AG09319 (cell line): ENCODE measurements around the gene GRID1.

Experiments
- DNase-seq: peaks from one replicate; pipeline ENCODE4 v3.0.0-alpha.2; 2010; ENCODE audit warnings: low read depth; ENCODE audit errors: extremely low read depth
- TF ChIP-seq, protein P1 (sequence below): IDR thresholded peaks from 2 replicates; pipeline ENCODE4 v1.5.1; 2011; ENCODE audit warnings: low read depth, mild to moderate bottlenecking, inconsistent platforms, low read length, moderate library complexity

The GRID1 gene

GRCh38 chr10:86362586-86363183, 3.9 kb downstream of the GRID1 start:
- TF ChIP-seq, protein P1, sequence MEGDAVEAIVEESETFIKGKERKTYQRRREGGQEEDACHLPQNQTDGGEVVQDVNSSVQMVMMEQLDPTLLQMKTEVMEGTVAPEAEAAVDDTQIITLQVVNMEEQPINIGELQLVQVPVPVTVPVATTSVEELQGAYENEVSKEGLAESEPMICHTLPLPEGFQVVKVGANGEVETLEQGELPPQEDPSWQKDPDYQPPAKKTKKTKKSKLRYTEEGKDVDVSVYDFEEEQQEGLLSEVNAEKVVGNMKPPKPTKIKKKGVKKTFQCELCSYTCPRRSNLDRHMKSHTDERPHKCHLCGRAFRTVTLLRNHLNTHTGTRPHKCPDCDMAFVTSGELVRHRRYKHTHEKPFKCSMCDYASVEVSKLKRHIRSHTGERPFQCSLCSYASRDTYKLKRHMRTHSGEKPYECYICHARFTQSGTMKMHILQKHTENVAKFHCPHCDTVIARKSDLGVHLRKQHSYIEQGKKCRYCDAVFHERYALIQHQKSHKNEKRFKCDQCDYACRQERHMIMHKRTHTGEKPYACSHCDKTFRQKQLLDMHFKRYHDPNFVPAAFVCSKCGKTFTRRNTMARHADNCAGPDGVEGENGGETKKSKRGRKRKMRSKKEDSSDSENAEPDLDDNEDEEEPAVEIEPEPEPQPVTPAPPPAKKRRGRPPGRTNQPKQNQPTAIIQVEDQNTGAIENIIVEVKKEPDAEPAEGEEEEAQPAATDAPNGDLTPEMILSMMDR = no peak
- DNase-seq = no peak

DNA sequence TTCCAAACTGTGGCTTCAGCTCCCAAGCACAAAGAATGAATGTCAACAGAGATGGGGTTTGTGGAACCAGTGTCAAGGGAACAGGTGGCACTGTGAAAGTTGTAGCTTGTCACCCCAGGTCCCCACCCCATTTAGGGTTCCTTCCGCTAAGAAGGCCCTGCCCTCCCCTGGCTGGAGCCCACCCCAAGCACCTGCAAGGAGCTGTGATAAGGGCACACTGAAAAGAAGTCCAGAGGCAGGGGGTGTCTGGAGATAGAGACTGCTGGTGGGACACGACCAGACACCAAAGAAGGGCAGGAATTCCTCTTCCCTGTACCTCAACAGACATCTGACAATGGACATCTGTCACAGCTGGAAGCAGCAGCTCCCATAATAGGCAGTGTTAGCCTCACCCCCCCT, 4.5 kb downstream of the GRID1 start:
- TF ChIP-seq, protein P1 = no peak
- no peak for DNase-seq

DNA sequence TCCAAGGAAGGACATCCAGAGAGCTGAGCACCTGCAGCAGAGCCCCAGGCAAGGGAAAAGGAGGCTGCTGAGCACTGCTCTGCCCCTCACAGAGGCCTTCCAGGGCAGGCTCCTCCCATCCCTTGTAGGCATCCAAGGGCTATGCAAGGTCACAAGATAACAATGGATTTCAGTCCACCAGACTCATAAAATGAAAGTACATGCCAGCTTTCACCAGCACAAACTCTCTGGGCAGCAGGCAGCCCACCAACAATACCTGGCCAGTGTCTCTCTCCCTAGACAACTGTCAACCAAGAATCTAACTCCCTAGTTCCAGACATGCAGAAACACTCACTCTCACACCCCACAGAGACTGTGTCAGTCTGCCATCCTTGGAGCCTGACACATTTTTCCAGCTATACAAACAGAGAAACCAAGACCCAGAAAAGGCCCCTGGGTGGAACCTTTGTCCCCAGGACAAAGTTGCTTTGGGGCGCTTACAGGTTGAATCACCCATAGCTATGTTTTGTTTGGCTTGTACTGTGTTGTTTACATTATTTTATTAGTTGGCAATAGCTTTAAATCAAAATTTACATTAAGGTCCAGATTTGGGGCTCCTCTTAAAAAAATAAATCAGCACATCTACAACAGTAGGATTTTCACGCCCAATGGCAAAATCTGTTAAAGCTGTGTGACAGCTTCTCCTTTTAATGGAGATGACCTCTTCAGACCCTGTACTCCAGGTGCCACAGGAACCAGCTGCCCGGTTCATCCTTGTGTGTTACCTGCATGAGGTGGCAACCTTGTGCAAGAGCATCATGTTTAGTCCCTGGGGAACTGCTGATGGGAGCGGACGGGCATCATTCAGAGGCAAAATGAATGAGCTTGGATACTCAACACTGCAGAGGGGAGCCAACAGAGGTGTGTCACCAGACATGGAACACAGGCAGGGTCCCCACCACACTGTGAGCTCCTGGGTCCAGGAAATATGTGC, 5.2 kb downstream of the GRID1 start:
- no peak for DNase-seq
- TF ChIP-seq, protein P1 = no peak

DNA sequence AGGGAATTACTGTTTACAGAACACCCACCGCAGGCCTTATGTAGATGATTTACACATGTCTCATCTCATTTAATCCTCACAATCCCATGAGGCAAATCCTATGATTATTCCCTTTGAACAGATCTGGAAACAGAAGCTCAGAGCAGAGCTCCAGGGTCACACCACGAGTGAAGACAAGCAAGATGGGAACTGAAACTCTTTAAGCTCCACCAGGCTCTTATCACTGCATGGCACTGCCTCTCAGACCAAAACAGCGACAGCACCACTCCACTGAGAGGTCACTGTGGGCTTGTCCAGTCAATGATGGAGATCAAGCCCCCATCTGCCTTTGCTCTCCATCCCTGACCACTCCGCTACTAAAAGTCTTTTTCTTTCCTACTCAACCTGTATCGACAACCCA, 5.9 kb downstream of the GRID1 start:
- DNase-seq = no peak
- TF ChIP-seq, protein P1 = no peak

- TF ChIP-seq, protein P1 = no peak
Measured at GRCh38 chr10:86359954-86360353, 6.6 kb downstream of the GRID1 start.

GRCh38 chr10:86359111-86359510, 7.5 kb downstream of the GRID1 start:
- TF ChIP-seq, protein P1 = no peak
- no peak for DNase-seq

More at GRCh38 chr10:86359954-86360353, 6.6 kb downstream of the GRID1 start:
- DNase-seq = no peak

GRCh38 chr10:86357676-86358075, 8.9 kb downstream of the GRID1 start:
- TF ChIP-seq, protein P1 = no peak
- no peak for DNase-seq
